Brain pericyte (primary cell): ENCODE measurements around the gene ZNF736.
"Not testable (repeated sequence)": the region's sequence is repeated elsewhere in the genome, so short reads cannot be mapped to it uniquely, and the experiment has no call there.

Experiments
- DNase-seq: peaks from one replicate; pipeline ENCODE4 v3.0.0-alpha.2; 2012; ENCODE audit warnings: low read depth, low spot score

ZNF736 gene

GRCh38 chr7:64313740-64314491, at the start of gene ZNF736:
TSS of gene ZNF736 (plus strand) at chr7:64313961. CDS start at chr7:64314151, 190 bp downstream.
- DNase-seq, result peak; percentile 68

DNA sequence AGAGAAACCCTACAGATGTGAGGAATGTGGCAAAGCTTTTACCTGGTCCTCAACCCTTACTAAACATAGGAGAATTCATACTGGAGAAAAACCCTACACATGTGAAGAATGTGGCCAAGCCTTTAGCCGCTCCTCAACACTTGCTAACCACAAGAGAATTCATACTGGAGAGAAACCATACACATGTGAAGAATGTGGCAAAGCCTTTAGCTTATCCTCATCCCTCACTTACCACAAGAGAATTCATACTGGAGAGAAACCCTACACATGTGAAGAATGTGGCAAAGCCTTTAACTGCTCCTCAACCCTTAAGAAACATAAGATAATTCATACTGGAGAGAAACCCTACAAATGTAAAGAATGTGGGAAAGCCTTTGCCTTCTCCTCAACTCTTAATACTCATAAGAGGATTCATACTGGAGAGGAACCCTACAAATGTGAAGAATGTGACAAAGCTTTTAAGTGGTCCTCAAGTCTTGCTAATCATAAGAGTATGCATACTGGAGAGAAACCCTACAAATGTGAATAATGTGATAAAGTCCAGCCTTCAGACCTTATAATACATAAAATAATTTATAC, 47.3 kb upstream of the ZNF736 start:
- DNase-seq, result no peak

- DNase-seq, result no peak
These were observed 36.1 kb upstream of the ZNF736 start for GRCh38 chr7:64277630-64278029.

DNA sequence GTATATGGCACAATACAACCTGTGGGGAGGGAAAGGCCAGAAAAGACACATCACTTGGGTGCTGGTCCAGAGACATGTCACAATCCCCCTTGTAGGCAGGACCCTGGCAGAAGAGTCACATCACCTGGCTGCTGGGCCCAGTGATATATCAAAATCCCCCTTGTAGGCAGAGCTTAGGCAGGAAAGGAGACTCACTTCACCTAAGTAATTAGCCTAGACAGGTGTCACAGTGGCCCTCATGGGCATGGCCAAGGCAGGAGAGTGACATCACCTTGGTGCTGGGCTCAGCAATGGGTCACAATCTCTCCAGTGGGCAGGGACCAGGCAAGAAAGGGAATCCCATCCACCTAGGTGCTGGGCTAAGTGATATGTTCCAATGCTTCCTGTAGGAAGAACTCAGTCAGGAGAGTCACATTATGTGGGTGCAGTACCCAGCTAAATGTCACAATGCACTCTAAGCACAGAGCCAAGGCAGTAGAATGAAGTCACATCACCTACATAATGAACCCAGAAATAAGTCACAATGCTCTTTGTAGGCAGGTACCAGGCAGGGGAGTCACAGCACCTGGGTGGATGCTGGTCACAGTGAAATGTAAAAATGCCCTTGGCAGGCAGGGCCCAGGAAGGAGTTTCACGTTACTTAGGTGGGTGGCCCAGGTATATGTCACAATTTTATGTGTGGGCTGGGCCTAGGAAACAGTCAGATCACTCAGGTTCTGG, 18.9 kb upstream of the ZNF736 start:
- DNase-seq, result no peak

- DNase-seq, result not testable (repeated sequence)
These were observed 16.3 kb upstream of the ZNF736 start for GRCh38 chr7:64297418-64297817.

DNA sequence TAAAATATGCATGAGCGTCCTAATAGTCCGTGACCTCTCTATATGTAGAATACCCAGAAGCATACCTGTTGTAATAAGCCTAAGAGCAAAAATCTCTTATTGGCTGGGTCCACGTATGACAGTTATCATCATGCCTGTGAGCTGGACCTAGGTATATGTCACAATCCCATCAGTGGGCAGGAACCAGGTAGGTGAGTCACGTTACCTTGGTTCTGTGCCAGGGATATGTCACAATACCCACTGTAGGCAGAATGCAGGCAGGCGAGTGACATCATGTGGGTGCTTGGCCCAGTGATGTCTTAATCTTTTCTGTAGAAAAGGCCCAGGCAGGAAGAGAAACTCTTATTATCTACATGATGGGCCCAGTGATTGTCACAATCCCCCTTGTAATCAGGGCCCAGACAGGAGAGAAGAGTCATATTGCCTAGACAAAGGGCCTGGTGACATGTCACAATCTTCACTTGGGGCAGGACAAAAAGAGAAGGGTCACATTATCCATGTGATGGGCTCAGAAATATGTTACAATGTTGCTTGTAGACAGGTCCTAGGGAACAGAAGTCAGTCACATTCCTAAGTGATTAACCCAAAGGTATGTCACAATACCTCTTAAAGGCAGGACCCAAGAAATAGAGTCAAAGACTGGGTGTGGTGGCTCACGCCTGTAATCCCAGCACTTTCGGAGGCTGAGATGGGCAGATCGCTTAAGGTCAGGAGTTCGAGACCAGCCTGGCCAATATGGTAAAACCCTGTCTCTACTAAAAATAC, 12.9 kb upstream of the ZNF736 start:
- no peak for DNase-seq

DNA sequence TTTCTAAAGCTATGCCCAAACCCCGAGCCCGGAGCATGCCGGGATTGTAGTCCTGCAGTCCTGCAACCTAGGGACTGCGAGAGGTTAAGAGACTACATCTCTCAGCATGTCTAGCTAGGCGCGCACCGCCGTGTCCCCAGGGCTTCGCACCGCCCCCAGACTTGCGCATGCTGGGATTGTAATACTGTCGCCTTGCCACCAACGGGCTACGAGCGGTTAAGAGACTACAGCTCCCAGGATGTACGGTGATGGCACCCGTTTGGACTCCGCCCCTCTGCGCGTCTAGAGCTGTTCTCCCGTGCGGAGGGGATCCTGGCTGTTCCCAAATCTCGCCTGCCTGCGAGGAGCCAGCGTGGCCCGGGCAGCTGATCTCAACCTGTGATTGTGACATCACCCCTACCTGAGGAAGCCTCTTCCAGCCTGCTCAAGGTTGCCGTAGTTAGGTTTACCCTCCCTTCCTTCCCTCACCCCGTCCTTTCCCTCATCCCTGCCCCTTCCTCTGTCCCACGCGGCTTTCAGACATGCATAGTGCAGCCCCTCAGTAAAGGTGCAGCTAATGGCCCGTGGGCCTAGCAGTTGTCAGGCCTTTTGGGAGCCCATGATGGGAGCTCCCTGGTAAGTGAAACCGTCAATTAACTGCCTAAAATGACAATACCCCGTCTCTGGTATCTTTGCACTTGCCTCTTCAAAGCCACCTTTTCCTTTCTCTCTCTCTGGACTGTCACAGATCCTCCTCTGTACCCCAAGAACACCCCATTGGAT, 6.3 kb upstream of the ZNF736 start:
- DNase-seq, result peak; percentile 54

DNA sequence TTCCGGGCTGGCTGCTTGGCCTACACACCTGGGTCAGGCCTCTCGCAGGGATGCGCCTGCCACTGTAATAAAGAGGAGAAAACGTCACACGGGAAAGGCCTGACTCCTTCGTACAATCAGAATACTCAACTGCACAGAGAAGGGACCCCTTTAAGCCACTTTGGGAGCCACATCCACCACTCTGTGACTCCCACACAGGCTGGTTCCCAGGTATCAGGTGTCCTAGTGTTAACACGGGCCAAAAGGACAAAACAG, 5.8 kb upstream of the ZNF736 start:
- no peak for DNase-seq

GRCh38 chr7:64310426-64310825, 3.3 kb upstream of the ZNF736 start:
- DNase-seq, result no peak

GRCh38 chr7:64312826-64313225, 935 bp upstream of the ZNF736 start:
- no peak for DNase-seq

DNA sequence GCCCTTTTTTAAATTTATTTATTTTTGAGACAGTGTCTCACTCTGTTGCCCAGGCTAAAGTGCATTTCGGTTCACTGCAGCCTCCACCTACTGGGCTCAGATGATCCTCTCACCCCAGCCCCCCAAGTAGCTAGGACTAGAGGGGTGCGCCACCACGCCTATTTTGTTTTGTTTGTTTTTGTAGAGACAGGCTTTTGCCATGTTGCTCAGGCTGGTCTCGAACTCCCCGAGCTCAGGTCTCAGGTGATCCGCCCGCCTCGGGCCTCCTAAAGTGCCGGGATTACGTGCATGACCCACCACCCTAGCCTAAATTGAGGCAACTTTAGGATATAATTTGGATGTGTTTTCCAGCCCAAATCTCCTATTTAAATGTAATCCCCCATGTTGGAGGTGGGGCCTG, 805 bp downstream of the ZNF736 start:
- no peak for DNase-seq

DNA sequence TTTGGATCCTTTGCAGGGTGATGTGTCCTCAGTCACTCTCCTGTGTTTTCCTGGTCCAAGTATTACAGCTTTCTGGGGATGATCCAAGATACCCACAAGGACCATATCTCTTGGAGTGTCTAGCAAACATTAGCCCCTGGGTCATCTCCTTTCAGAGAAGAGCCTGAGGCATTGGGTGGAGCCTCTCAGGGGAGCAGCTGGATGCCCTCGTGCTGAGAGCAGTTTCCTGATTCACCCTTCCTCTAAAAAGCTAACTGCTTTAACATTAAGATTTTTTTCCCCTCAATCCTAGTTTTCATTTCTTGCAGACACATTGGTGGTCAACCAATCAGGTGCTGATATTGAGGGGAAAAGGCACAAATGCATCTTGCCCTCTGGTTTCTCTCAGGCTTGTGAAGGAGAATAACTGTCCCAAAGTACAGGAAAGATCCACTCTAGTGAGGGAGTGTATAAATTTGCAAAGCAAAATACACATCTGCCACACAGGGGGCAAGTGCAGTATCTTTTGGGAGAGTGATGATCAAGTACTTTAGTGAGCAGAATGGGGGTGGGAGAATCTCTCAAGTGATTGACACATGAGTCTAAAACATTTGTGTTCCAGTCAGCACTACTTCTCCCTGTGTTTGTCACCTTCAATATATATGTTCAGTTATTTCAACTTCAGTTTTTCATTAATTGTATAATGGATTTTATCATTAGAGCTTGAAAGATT, 2.4 kb downstream of the ZNF736 start:
- not testable (repeated sequence) for DNase-seq

GRCh38 chr7:64320547-64321513, 7.1 kb downstream of the ZNF736 start:
- no peak for DNase-seq

DNA sequence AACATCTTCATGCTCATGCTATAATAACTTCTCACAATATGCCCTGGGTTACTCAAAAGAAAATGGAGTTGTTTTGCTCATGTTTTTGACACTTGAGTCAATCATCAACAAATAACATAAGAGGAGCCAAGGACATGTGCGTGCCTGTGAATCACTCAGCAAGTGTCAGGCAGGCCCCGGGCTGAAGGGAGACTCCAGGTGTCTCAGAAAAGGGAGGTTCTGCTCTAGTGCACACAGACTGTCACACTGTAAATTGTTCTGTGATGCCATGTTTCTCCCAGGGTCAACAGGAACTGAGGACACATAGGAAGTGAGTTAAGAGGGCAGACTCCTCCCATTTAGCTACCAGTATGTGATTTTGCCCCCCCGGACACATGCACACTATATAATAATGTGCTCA, 10.4 kb downstream of the ZNF736 start:
- DNase-seq, result not testable (repeated sequence)

DNA sequence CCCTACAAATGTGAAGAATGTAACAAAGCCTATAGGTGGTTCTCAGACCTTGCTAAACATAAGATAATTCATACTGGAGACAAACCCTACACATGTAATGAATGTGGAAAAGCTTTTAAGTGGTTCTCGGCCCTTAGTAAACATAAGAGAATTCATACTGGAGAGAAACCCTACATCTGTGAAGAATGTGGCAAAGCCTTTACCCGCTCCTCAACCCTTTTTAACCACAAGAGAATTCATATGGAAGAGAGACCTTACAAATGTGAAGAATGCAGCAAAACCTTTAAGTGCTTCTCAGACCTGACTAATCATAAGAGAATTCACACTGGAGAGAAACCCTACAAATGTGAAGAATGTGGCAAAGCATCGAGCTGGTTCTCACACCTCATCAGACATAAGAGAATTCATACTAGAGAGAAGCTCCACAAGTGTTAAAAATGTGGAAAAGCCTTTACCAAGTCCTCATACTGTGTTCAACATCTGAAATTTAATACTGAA, 35.0 kb downstream of the ZNF736 start:
- not testable (repeated sequence) for DNase-seq

DNA sequence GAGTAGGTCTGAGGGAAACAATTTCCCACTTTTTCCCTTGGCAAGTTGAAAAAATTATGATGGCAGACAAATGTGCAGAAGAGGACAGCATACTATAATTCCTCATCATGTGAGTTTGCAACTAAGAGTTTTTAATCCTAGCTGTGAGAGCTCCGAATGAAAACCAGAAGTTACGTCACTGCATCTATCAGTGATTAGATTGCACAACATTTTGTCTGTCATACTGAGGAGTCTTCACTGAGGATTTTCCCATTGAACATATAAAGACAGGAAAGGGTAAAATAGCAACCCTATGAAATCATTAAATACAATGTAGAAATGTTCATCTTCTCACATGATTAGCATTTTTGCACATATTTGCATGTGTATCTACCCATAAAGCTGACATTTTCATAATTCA, 45.8 kb downstream of the ZNF736 start:
- no peak for DNase-seq

DNA sequence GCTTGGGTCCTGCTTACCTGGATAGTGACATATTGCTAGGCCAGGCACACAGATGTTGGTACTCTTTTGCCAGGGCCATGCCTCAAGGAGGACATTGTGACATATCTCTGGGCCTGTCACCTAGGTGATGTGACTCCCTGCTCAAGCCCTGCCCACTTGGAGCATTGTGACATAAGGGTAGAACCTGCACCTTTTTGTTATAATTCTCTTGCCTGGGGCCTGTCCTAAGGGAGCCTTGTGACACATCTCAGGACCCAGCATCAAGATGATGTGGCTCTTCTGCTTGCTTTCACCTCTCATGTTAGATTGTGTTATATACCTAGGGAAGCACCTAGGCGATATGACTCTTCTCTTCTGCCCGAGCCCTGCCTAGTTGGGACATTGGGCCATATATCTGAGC, 57.4 kb downstream of the ZNF736 start:
- no peak for DNase-seq

- no peak for DNase-seq
These were observed 59.3 kb downstream of the ZNF736 start for GRCh38 chr7:64373017-64373416.

- no peak for DNase-seq
These were observed 86.6 kb downstream of the ZNF736 start for GRCh38 chr7:64400401-64400800.
